Measurements from ENCODE around the gene ZNF276.

The ZNF276 gene

GRCh38 chr16:89727406-89728120 lies 6.2 kb downstream of the ZNF276 start:
- no peak overlapping the region for H3K9ac ChIP-seq (ENCODE audit: low read length)
- H3K4me1 ChIP-seq (ENCODE audit: low read length): peaks cover 5% of the 10 kb centered on the region
- no peaks in the 10 kb centered on the region for H3K9me3 ChIP-seq (ENCODE audit: insufficient read depth, low read length)
- H3K36me3 ChIP-seq (replicated peaks; ENCODE audit: low read depth, low read length): peaks cover 32% of the 10 kb centered on the region
- H3K27ac ChIP-seq (ENCODE audit: low read length): no peak overlapping the region
- no peak overlapping the region for H3K4me2 ChIP-seq (ENCODE audit: low read length)
- H3K27me3 ChIP-seq (ENCODE audit: low read depth, low read length): no peaks in the 10 kb centered on the region
- TF ChIP-seq EZH2phosphoT487 (IDR thresholded peaks at IDR 0.05; ENCODE audit: low read depth): no peak
- TF ChIP-seq CTCF (IDR thresholded peaks at IDR 0.05; ENCODE audit: low read depth, low read length): no peak
- no peak overlapping the region for H3K4me3 ChIP-seq (ENCODE audit: low read length)
- peaks cover 2% of the 10 kb centered on the region; the same call in 1 of the 2 replicates for H3K79me2 ChIP-seq (ENCODE audit: low read length)
- H2AFZ ChIP-seq (ENCODE audit: low read depth, low read length): no peak overlapping the region
- H4K20me1 ChIP-seq (ENCODE audit: insufficient read depth, low read length): peaks cover 16% of the 10 kb centered on the region

GRCh38 chr16:89729293-89729692 lies 8.0 kb downstream of the ZNF276 start:
- no peak overlapping the region for H2AFZ ChIP-seq (ENCODE audit: low read depth, low read length)
- no peak overlapping the region for H3K27ac ChIP-seq (ENCODE audit: low read length)
- H3K9ac ChIP-seq (ENCODE audit: low read length): no peak overlapping the region
- H4K20me1 ChIP-seq (ENCODE audit: insufficient read depth, low read length): no peaks in the 10 kb centered on the region; the same call in 1 of the 2 replicates
- no peaks in the 10 kb centered on the region for H3K27me3 ChIP-seq (ENCODE audit: low read depth, low read length)
- H3K4me3 ChIP-seq (ENCODE audit: low read length): no peak overlapping the region
- H3K4me2 ChIP-seq (ENCODE audit: low read length): no peak overlapping the region
- no peak for TF ChIP-seq EZH2phosphoT487 (IDR thresholded peaks at IDR 0.05; ENCODE audit: low read depth)
- TF ChIP-seq CTCF (IDR thresholded peaks at IDR 0.05; ENCODE audit: low read depth, low read length): no peak
- no peaks in the 10 kb centered on the region for H3K4me1 ChIP-seq (ENCODE audit: low read length)
- H3K36me3 ChIP-seq (replicated peaks; ENCODE audit: low read depth, low read length): peaks cover 31% of the 10 kb centered on the region
- H3K79me2 ChIP-seq (ENCODE audit: low read length): no peaks in the 10 kb centered on the region
- H3K9me3 ChIP-seq (ENCODE audit: insufficient read depth, low read length): no peaks in the 10 kb centered on the region

GRCh38 chr16:89729863-89730593 lies 8.7 kb downstream of the ZNF276 start:
- no peaks in the 10 kb centered on the region; the same call in 1 of the 2 replicates for H4K20me1 ChIP-seq (ENCODE audit: insufficient read depth, low read length)
- no peak overlapping the region for H3K9ac ChIP-seq (ENCODE audit: low read length)
- no peaks in the 10 kb centered on the region for H3K79me2 ChIP-seq (ENCODE audit: low read length)
- no peak overlapping the region for H3K4me2 ChIP-seq (ENCODE audit: low read length)
- no peak for TF ChIP-seq CTCF (IDR thresholded peaks at IDR 0.05; ENCODE audit: low read depth, low read length)
- no peaks in the 10 kb centered on the region for H3K27me3 ChIP-seq (ENCODE audit: low read depth, low read length)
- peaks cover 38% of the 10 kb centered on the region for H3K36me3 ChIP-seq (replicated peaks; ENCODE audit: low read depth, low read length)
- H3K27ac ChIP-seq (ENCODE audit: low read length): no peak overlapping the region
- no peak overlapping the region for H2AFZ ChIP-seq (ENCODE audit: low read depth, low read length)
- no peaks in the 10 kb centered on the region for H3K4me1 ChIP-seq (ENCODE audit: low read length)
- no peaks in the 10 kb centered on the region for H3K9me3 ChIP-seq (ENCODE audit: insufficient read depth, low read length)
- no peak overlapping the region for H3K4me3 ChIP-seq (ENCODE audit: low read length)

- Histone ChIP-seq H3K4me3 (ENCODE audit: low read length) (no peak overlapping the region), H3K4me1 (ENCODE audit: low read length) (no peaks in the 10 kb centered on the region), H3K27me3 (ENCODE audit: low read depth, low read length) (no peaks in the 10 kb centered on the region), H3K9me3 (ENCODE audit: insufficient read depth, low read length) (no peaks in the 10 kb centered on the region), H2AFZ (ENCODE audit: low read depth, low read length) (no peak overlapping the region), H3K4me2 (ENCODE audit: low read length) (no peak overlapping the region), H3K9ac (ENCODE audit: low read length) (no peak overlapping the region), H3K27ac (ENCODE audit: low read length) (no peak overlapping the region), H3K79me2 (ENCODE audit: low read length) (no peaks in the 10 kb centered on the region), H3K36me3 (replicated peaks; ENCODE audit: low read depth, low read length) (peaks cover 44% of the 10 kb centered on the region), H4K20me1 (ENCODE audit: insufficient read depth, low read length) (no peaks in the 10 kb centered on the region; the same call in 1 of the 2 replicates)
- no peak for TF ChIP-seq CTCF (IDR thresholded peaks at IDR 0.05; ENCODE audit: low read depth, low read length)
- no peak for TF ChIP-seq EZH2phosphoT487 (IDR thresholded peaks at IDR 0.05; ENCODE audit: low read depth)
These were observed 9.4 kb downstream of the ZNF276 start for GRCh38 chr16:89730610-89731234.

Data from OCI-LY3 (cell line).